HG03354 (cell line): Measurements from ENCODE around the gene EFNA1.

ENCODE experiments used
- ATAC-seq: cut with Tn5 transposase; IDR thresholded peaks from one replicate; pipeline ENCODE4 v1.9.1; 2021; ENCODE audit warnings: mild to moderate bottlenecking; ENCODE audit not compliant: unreplicated experiment, poor library complexity, severe bottlenecking

Gene EFNA1

GRCh38 chr1:155127105-155127966, at the start of gene EFNA1:
EFNA1 (plus strand) TSS chr1:155127876; CDS start chr1:155127978, 102 bp downstream.
- no peak for ATAC-seq

GRCh38 chr1:155078469-155079209, 49.0 kb upstream of the EFNA1 start, which contains the start of gene EFNA3:
EFNA3 (plus strand) TSS chr1:155078837; CDS start chr1:155078942, 105 bp downstream.
- ATAC-seq = no peak

- ATAC-seq = no peak
Observed at GRCh38 chr1:155079210-155079486, 48.5 kb upstream of the EFNA1 start.

GRCh38 chr1:155079487-155080311, 48.0 kb upstream of the EFNA1 start:
- ATAC-seq = no peak

GRCh38 chr1:155080312-155081228, 47.1 kb upstream of the EFNA1 start:
- ATAC-seq = no peak

- no peak for ATAC-seq
Observed at GRCh38 chr1:155081472-155082300, 46.0 kb upstream of the EFNA1 start.

- no peak for ATAC-seq
Observed at GRCh38 chr1:155082301-155083051, 45.2 kb upstream of the EFNA1 start.

GRCh38 chr1:155083052-155083541, 44.6 kb upstream of the EFNA1 start:
- ATAC-seq = no peak

- peak; percentile 1 for ATAC-seq
Observed at GRCh38 chr1:155083865-155084721, 43.6 kb upstream of the EFNA1 start.

- peak; percentile 79 for ATAC-seq
Observed at GRCh38 chr1:155084722-155085503, 42.8 kb upstream of the EFNA1 start.

- no peak for ATAC-seq
Observed at GRCh38 chr1:155085504-155086127, 42.1 kb upstream of the EFNA1 start.

- no peak for ATAC-seq
Observed at GRCh38 chr1:155086128-155086741, 41.4 kb upstream of the EFNA1 start.

- no peak for ATAC-seq
Observed at GRCh38 chr1:155086856-155087535, 40.7 kb upstream of the EFNA1 start.
